SK-N-SH (cell line): ENCODE results near the gene EEFSEC. TPM values are rescaled to one million over a fixed set of nuclear protein-coding genes. Genes with fewer than 3 reads are reported as not detected.

Source experiments
- CTCF ChIA-PET: fragments of 300-600, 350-600 bp; formaldehyde crosslinking; extraction: SDS; loops from one replicate; lab custom pipeline; 2021; lab: Yijun Ruan, JAX
- POLR2A ChIA-PET: fragments of 350-600 bp; sonication (Branson Sonifier 250); formaldehyde crosslinking; extraction: SDS; loops from one replicate; lab custom pipeline; 2020; ENCODE audit warnings: antibody characterized with exemption, inconsistent platforms; lab: Yijun Ruan, JAX
- DNase-seq: peaks from one replicate; pipeline ENCODE4 v3.0.0; 2012
- H2AFZ ChIP-seq: fragments of 200-600 bp; sonication (generic); 2 replicates; pipeline ENCODE4 v1.8.1; 2016; ENCODE audit warnings: antibody characterized with exemption, mild to moderate bottlenecking, low read depth
- H3F3A ChIP-seq: fragments of 200-600 bp; sonication (generic); replicated peaks from 2 replicates; pipeline ENCODE3; 2016; ENCODE audit warnings: antibody characterized with exemption, mild to moderate bottlenecking; ENCODE audit not compliant: insufficient read depth
- H3K27ac ChIP-seq, 2 experiments: fragments of 200-500 bp in 1 of 2; fragments of 200-600 bp in 1 of 2; sonication (Bioruptor generic) in 1 of 2; sonication (generic), shearing (Covaris generic) in 1 of 2; 2 replicates each; pipeline versions ENCODE4 v1.5.1 to v1.6.1; 2014 to 2016; ENCODE audit warnings: low read depth in 2 of 2, inconsistent platforms in 1 of 2, low read length in 1 of 2, mild to moderate bottlenecking in 1 of 2, mixed read lengths in 1 of 2
- H3K27me3 ChIP-seq: fragments of 200-600 bp; sonication (generic), shearing (Covaris generic); 2 replicates; pipeline ENCODE4 v1.6.1; 2016; ENCODE audit warnings: mixed run types; ENCODE audit not compliant: insufficient read depth
- H3K36me3 ChIP-seq, 2 experiments: fragments of 200-500 bp in 1 of 2; fragments of 200-600 bp in 1 of 2; sonication (Bioruptor generic) in 1 of 2; sonication (generic) in 1 of 2; replicated peaks in 1 of 2; 2 replicates each; pipeline versions ENCODE3 to v1.5.1; 2014 to 2016; ENCODE audit warnings: low read length in 1 of 2, mild to moderate bottlenecking in 1 of 2; ENCODE audit not compliant: insufficient read depth in 2 of 2, control insufficient read depth in 1 of 2
- H3K4me1 ChIP-seq, 2 experiments: fragments of 200-500 bp in 1 of 2; fragments of 200-600 bp in 1 of 2; sonication (Bioruptor generic) in 1 of 2; sonication (generic), shearing (Covaris generic) in 1 of 2; 2 replicates each; pipeline versions ENCODE4 v1.5.1 to v1.6.1; 2014 to 2016; ENCODE audit warnings: low read depth in 1 of 2, low read length in 1 of 2, mixed run types in 1 of 2; ENCODE audit not compliant: insufficient read depth in 2 of 2, control insufficient read depth in 1 of 2
- H3K4me2 ChIP-seq: fragments of 200-600 bp; sonication (generic), shearing (Covaris generic); 2 replicates; pipeline ENCODE4 v1.6.1; 2017; ENCODE audit warnings: mixed run types
- H3K4me3 ChIP-seq, 2 experiments: fragments of 200-500 bp in 1 of 2; fragments of 200-600 bp in 1 of 2; sonication (Bioruptor generic) in 1 of 2; sonication (generic), shearing (Covaris generic) in 1 of 2; 2 replicates each; pipeline versions ENCODE4 v1.5.1 to v1.8.1; 2014 to 2016; ENCODE audit warnings: low read depth in 2 of 2, inconsistent platforms in 1 of 2, low read length in 1 of 2, mild to moderate bottlenecking in 1 of 2, mixed read lengths in 1 of 2, moderate library complexity in 1 of 2
- H3K79me2 ChIP-seq: fragments of 200-600 bp; sonication (generic); 2 replicates; pipeline ENCODE4 v1.8.1; 2017; ENCODE audit warnings: mild to moderate bottlenecking; ENCODE audit not compliant: insufficient read depth
- H3K9ac ChIP-seq: fragments of 200-600 bp; sonication (generic); 2 replicates; pipeline ENCODE4 v1.6.1; 2017; ENCODE audit warnings: mixed run types
- H3K9me2 ChIP-seq: fragments of 200-600 bp; sonication (generic); 2 replicates; pipeline ENCODE4 v1.6.1; 2017; ENCODE audit warnings: mixed run types
- H3K9me3 ChIP-seq: fragments of 200-600 bp; sonication (generic); 2 replicates; pipeline ENCODE4 v1.6.1; 2017; ENCODE audit warnings: mixed run types, mild to moderate bottlenecking, moderate library complexity
- H4K20me1 ChIP-seq: fragments of 200-600 bp; sonication (generic); 2 replicates; pipeline ENCODE4 v1.6.1; 2017; ENCODE audit warnings: mild to moderate bottlenecking, mixed run types; ENCODE audit not compliant: insufficient read depth
- CTCF ChIP-seq: fragments of 200-600 bp; sonication (generic); IDR thresholded peaks from 2 replicates; pipeline ENCODE4 v1.6.1; 2017; ENCODE audit warnings: antibody characterized with exemption, mild to moderate bottlenecking, moderate library complexity
- ELF1 ChIP-seq: IDR thresholded peaks from 2 replicates; pipeline ENCODE4 v1.4.0; 2012
- FOSL2 ChIP-seq: IDR thresholded peaks from 2 replicates; pipeline ENCODE4 v1.4.0; 2012; ENCODE audit warnings: low read depth, mild to moderate bottlenecking, moderate library complexity, borderline replicate concordance
- FOXM1 ChIP-seq: IDR thresholded peaks from 2 replicates; pipeline ENCODE4 v1.4.0; 2012; ENCODE audit warnings: low read depth, mild to moderate bottlenecking
- JUND ChIP-seq: IDR thresholded peaks from 2 replicates; pipeline ENCODE4 v1.4.0; 2012
- MXI1 ChIP-seq: IDR thresholded peaks from 2 replicates; pipeline ENCODE4 v1.6.1; 2012; ENCODE audit warnings: mild to moderate bottlenecking, low read depth, low read length, improper control_type of control experiment
- TAF1 ChIP-seq: IDR thresholded peaks from 2 replicates; pipeline ENCODE4 v1.6.1; 2012; ENCODE audit warnings: low read depth, mild to moderate bottlenecking, low read length, moderate library complexity, borderline replicate concordance
- TEAD4 ChIP-seq: IDR thresholded peaks from 2 replicates; pipeline ENCODE4 v1.4.0; 2012; ENCODE audit warnings: mild to moderate bottlenecking, borderline replicate concordance; ENCODE audit not compliant: insufficient read depth
- ZBTB33 ChIP-seq: IDR thresholded peaks from 2 replicates; pipeline ENCODE4 v1.4.0; 2012; ENCODE audit warnings: low read depth, borderline replicate concordance
- WGBS: methylation state at CpG from one replicate; pipeline ENCODE4 v1.1.6; 2017; ENCODE audit warnings: low lambda C conversion rate; 5-methylcytosine and 5-hydroxymethylcytosine counted together
- polyA plus RNA-seq, 3 experiments: library from polyadenylated mRNA; depleted of rRNA; stranded (reverse); fragments of >200 nt; gene quantifications; 2 replicates each; pipeline ENCODE4 v1.2.3, GENCODE V29; 2012
- TF ChIP-seq, protein P1 (sequence below): IDR thresholded peaks from 2 replicates; pipeline ENCODE4 v1.4.0; 2012; ENCODE audit warnings: low read depth
- TF ChIP-seq, protein P2 (sequence below): fragments of 150-350 bp; IDR thresholded peaks from 2 replicates; pipeline ENCODE4 v1.6.1; 2016; ENCODE audit warnings: mild to moderate bottlenecking, low read depth, low read length
- TF ChIP-seq, protein P3 (sequence below): fragments of 150-350 bp; IDR thresholded peaks from 2 replicates; pipeline ENCODE4 v1.6.1; 2017; ENCODE audit warnings: antibody characterized with exemption, low read length, low read depth, borderline replicate concordance

Gene EEFSEC
- polyA plus RNA-seq, 1 of the 3 experiments (the other 2 are of a cell fraction), result 12.4 TPM

- Histone ChIP-seq H3F3A (no peaks in the 10 kb centered on the region), H3K36me3 (no peaks in the 10 kb centered on the region), H3K79me2 (no peaks in the 10 kb centered on the region), H2AFZ (no peak overlapping the region), H3K4me2 (no peak overlapping the region), H3K9me3 (no peaks in the 10 kb centered on the region), H3K4me1 (peaks cover 9 to 65% of the 10 kb centered on the region in 2 experiments; a peak in 3 of 4 replicates), H4K20me1 (no peaks in the 10 kb centered on the region), H3K9me2 (no peaks in the 10 kb centered on the region), H3K27me3 (no peaks in the 10 kb centered on the region), H3K27ac (no peak overlapping the region), H3K9ac (no peak overlapping the region), H3K4me3 (no peak overlapping the region)
- TF ChIP-seq JUND (no peak), ELF1 (no peak), CTCF (no peak), TAF1 (no peak), FOSL2 (no peak), MXI1 (no peak), TEAD4 (no peak), FOXM1 (no peak), ZBTB33 (no peak)
- TF ChIP-seq, protein P1, sequence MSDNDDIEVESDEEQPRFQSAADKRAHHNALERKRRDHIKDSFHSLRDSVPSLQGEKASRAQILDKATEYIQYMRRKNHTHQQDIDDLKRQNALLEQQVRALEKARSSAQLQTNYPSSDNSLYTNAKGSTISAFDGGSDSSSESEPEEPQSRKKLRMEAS, result no peak
- TF ChIP-seq, protein P2, sequence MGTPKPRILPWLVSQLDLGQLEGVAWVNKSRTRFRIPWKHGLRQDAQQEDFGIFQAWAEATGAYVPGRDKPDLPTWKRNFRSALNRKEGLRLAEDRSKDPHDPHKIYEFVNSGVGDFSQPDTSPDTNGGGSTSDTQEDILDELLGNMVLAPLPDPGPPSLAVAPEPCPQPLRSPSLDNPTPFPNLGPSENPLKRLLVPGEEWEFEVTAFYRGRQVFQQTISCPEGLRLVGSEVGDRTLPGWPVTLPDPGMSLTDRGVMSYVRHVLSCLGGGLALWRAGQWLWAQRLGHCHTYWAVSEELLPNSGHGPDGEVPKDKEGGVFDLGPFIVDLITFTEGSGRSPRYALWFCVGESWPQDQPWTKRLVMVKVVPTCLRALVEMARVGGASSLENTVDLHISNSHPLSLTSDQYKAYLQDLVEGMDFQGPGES, result no peak
- TF ChIP-seq, protein P3, sequence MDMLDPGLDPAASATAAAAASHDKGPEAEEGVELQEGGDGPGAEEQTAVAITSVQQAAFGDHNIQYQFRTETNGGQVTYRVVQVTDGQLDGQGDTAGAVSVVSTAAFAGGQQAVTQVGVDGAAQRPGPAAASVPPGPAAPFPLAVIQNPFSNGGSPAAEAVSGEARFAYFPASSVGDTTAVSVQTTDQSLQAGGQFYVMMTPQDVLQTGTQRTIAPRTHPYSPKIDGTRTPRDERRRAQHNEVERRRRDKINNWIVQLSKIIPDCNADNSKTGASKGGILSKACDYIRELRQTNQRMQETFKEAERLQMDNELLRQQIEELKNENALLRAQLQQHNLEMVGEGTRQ, result no peak
- 95% methylated on average over 6 of the region's 6 CpGs for WGBS
- no peak for DNase-seq
- POLR2A ChIA-PET, result no interaction called here
- CTCF ChIA-PET, result interaction anchor here (0.8 to 4.9 kb wide), 2 partner anchors 11 to 14 kb away, joined by 3 to 18 read pairs; no protein-coding TSS in a partner anchor
Observed at GRCh38 chr3:128380719-128381118, 227.4 kb downstream of the EEFSEC start.
